Islet of Langerhans (tissue), 1 donor: ENCODE results near the gene OR4K17.
"Not testable (repeated sequence)": the region's sequence is repeated elsewhere in the genome, so short reads cannot be mapped to it uniquely, and the experiment has no call there.

Experiments used
- FAIRE-seq: peaks from one replicate; lab custom pipeline; 2011; peaks lifted over from hg19 to GRCh38; lab: Jason Lieb, UNC

OR4K17 gene

DNA sequence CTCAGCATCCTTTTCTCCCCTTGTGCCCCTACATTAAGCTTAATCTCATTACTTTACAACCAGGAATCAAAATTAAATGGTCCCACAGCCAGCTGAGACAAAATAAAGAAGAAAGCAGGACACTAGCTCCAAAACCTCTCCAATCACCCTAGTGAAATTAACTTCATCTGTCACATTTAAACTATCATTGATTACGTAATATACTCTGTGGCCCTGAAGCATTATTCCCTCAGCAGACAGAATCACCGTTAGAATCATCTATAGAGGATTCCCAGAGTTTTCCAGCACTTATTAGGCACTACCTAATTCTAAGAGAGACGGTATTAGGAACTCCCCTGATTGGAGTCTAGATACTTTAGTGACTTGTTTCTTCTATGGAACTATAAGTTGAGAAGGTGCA is at the start of gene OR4K17:
OR4K17 (plus strand) TSS at position 302 of the 400 bp plus-strand sequence. CDS start 6,761 bp downstream, outside the sequence.
- FAIRE-seq = no peak

DNA sequence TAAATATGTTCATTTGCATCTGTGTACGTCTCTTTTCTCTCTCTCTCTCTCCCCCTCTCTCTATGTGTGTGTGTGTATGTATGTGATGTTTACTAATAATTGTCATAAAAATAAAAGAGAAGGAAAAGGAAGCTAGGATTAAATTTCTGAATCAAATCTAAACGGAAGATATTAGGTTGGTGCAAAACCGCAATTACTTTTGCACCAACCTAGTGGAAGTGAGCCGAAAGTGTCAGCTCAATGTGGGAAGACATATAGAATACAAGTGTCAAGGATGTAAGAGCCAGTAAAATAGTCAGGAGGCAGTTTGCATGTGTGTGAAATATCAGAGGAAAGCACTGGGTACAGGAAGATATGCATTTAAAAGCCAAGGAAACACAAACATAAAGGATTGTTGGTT is 18.5 kb upstream of the OR4K17 start:
- FAIRE-seq = no peak

GRCh38 chr14:20093442-20093841 is 17.1 kb upstream of the OR4K17 start:
- FAIRE-seq = no peak

GRCh38 chr14:20098926-20099770 is 11.4 kb upstream of the OR4K17 start:
- not testable (repeated sequence) for FAIRE-seq

GRCh38 chr14:20112321-20112720 is 1.8 kb downstream of the OR4K17 start:
- no peak for FAIRE-seq

- no peak for FAIRE-seq
Observed at GRCh38 chr14:20116748-20117147, 6.2 kb downstream of the OR4K17 start.

DNA sequence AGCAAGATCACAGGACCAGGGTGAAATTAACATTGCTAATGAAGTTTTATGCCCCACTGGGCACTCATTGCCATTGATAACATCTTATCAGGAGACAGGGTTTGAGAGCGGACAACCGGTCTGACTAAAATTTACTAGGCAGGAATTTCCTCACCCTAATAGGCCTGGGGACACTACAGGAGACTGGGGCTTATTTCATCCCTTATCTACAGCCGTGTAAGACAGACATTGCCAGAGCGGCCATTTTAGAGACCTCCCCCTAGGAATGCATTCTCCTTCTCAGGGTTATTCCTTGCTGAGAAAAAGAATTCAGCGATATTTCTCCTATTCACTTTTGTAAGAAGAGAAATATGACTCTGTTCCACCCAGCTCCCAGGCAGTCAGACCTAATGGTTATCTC is 8.3 kb downstream of the OR4K17 start:
- FAIRE-seq = no peak

DNA sequence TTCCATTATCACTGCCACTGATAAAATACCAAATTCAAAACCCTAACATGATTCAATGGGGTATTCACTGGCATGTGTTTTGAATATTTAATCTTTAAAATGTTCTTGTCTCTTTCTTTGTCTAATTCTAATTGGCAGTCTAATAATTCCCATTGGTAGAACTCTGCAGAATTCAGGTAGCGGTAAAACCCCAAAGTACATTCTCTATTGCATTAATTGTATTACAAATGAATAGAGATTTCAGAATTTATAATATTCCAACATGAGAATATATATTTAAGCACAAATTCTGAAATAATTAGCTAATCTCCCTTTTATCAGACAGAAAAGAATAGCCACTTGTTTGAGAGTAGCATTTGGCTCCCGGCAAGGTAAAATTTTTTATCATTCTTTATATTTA is 28.0 kb downstream of the OR4K17 start, which contains the start of gene OR4N5:
OR4N5 (plus strand) TSS at position 301 of the 400 bp plus-strand sequence. CDS start 4,916 bp downstream, outside the sequence.
- FAIRE-seq = no peak

DNA sequence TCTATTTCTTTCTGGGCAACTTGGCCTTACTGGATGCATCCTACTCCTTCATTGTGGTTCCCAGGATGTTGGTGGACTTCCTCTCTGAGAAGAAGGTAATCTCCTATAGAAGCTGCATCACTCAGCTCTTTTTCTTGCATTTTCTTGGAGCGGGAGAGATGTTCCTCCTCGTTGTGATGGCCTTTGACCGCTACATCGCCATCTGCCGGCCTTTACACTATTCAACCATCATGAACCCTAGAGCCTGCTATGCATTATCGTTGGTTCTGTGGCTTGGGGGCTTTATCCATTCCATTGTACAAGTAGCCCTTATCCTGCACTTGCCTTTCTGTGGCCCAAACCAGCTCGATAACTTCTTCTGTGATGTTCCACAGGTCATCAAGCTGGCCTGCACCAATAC is 33.4 kb downstream of the OR4K17 start:
- no peak for FAIRE-seq

GRCh38 chr14:20144820-20145219 is 34.3 kb downstream of the OR4K17 start:
- no peak for FAIRE-seq

DNA sequence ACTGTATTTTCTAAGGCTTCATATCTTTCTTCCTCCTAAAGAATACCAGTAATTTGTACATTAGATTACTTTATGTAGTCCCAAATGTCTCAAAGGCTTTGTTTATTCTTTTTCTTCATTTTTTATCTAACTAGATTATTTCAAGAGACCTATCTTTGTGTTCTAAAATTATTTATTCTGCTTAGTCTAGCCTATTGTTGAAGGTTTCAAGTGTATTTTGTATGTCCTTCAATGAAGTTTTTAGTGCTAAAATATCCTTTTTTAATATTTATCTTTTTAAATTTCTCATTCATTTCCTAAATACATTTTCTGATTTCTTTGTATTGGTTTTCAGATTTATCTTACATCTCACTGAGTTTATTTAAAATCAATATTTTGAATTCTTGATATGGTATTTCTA is 53.9 kb downstream of the OR4K17 start:
- no peak for FAIRE-seq

GRCh38 chr14:20167091-20167490 is 56.6 kb downstream of the OR4K17 start:
- FAIRE-seq = no peak

DNA sequence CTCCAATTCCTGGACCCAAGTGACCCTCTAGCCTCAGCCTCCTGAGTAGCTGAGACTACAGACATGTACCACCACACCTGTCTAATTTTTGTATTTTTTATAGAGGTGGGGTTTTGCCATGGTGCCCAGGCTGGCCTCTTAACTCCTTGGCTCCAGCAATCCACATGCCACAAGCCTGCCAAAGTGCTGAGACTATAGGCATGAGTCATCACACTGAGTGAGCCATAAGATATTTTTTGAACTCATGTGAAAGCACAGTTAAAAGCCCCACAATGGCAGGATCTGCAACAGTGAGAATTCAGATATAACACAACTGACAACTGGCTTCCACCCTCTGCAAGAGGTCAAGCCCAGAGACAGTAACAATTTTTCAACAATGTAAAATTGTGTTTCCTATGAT is 59.3 kb downstream of the OR4K17 start:
- FAIRE-seq = not testable (repeated sequence)
